M059J (cell line): ENCODE results near the gene DRD3. TPM values are rescaled to one million over a fixed set of nuclear protein-coding genes. Genes with fewer than 3 reads are reported as not detected.

ENCODE experiments used
- DNase-seq: peaks from one replicate; pipeline ENCODE4 v3.0.0-alpha.2; 2012; ENCODE audit warnings: low read depth
- total RNA-seq: library from RNA; depleted of rRNA; stranded (reverse); fragments of >200 nt; shearing (Covaris generic); gene quantifications from 2 replicates; pipeline ENCODE4 v1.2.3, GENCODE V29; 2014; rRNA removed

The DRD3 gene
- total RNA-seq, 1 experiment from 2014 or later: not detected

GRCh38 chr3:114078126-114078525 lies 100.7 kb downstream of the DRD3 start:
- DNase-seq: no peak

Other genes with a start within 250 kb of the DRD3 start
- 9.3 and 10.9 TPM in 2 replicates for gene ZDHHC23, start 231.0 kb downstream of the DRD3 start, total RNA-seq
- 0.71 and 1.5 TPM in 2 replicates for gene CCDC191, start 122.5 kb downstream of the DRD3 start, total RNA-seq
- 14.8 and 29.4 TPM in 2 replicates for gene QTRT2, start 122.3 kb downstream of the DRD3 start, total RNA-seq
- gene ZNF80, start 58.5 kb upstream of the DRD3 start, total RNA-seq: not detected in 2 replicates
- not detected in 2 replicates for gene TIGIT, start 115.0 kb upstream of the DRD3 start, total RNA-seq